DND-41 (cell line): ENCODE data around the gene RAB3C.

Experiments
- ATAC-seq: fragments of 200-7000 bp; cut with Tn5 transposase; 3 replicates; pipeline ENCODE4 v1.9.1; 2021; ENCODE audit warnings: low read depth; ENCODE audit not compliant: insufficient read depth
- DNase-seq: peaks from one replicate; pipeline ENCODE4 v3.0.0-alpha.2; 2020
- H2AFZ ChIP-seq: 2 replicates; pipeline ENCODE4 v1.6.0; 2012; ENCODE audit warnings: low read depth, low read length
- H3K27ac ChIP-seq: 2 replicates; pipeline ENCODE4 v1.5.1; 2012; ENCODE audit warnings: low read length, inconsistent platforms
- H3K27me3 ChIP-seq: fragments of 200-600 bp; sonication (generic); 2 replicates; pipeline ENCODE4 v1.6.0; 2012; ENCODE audit warnings: low read length, mild to moderate bottlenecking, inconsistent platforms; ENCODE audit not compliant: insufficient read depth, poor library complexity
- H3K36me3 ChIP-seq: 2 replicates; pipeline ENCODE4 v1.5.1; 2012; ENCODE audit warnings: low read length, inconsistent platforms; ENCODE audit not compliant: insufficient read depth
- H3K4me1 ChIP-seq: 2 replicates; pipeline ENCODE4 v1.5.1; 2012; ENCODE audit warnings: mild to moderate bottlenecking, low read length; ENCODE audit not compliant: insufficient read depth
- H3K4me2 ChIP-seq: 2 replicates; pipeline ENCODE4 v1.6.0; 2012; ENCODE audit warnings: mild to moderate bottlenecking, moderate library complexity, low read length, inconsistent platforms; ENCODE audit not compliant: insufficient read depth
- H3K4me3 ChIP-seq, 2 experiments: fragments of 200-600 bp in 1 of 2; shearing (Covaris generic) in 1 of 2; 2 replicates each; pipeline ENCODE4 v1.5.1; 2012 to 2016; ENCODE audit warnings: inconsistent platforms in 2 of 2, low read length in 2 of 2, mild to moderate bottlenecking in 2 of 2, low read depth in 1 of 2, moderate library complexity in 1 of 2
- H3K79me2 ChIP-seq: 2 replicates; pipeline ENCODE4 v1.6.0; 2012; ENCODE audit warnings: low read length, inconsistent platforms; ENCODE audit not compliant: insufficient read depth
- H3K9ac ChIP-seq: 2 replicates; pipeline ENCODE4 v1.6.0; 2012; ENCODE audit warnings: low read depth, mild to moderate bottlenecking, inconsistent platforms, low read length, moderate library complexity
- H3K9me3 ChIP-seq: 2 replicates; pipeline ENCODE4 v1.5.1; 2012; ENCODE audit warnings: low read length, moderate library complexity, mild to moderate bottlenecking, inconsistent platforms; ENCODE audit not compliant: insufficient read depth, severe bottlenecking
- H4K20me1 ChIP-seq: 2 replicates; pipeline ENCODE4 v1.6.0; 2012; ENCODE audit warnings: low read length; ENCODE audit not compliant: insufficient read depth
- CTCF ChIP-seq: IDR thresholded peaks from 2 replicates; pipeline ENCODE4 v1.5.1; 2012; ENCODE audit warnings: borderline replicate concordance, low read length, moderate library complexity, mild to moderate bottlenecking; ENCODE audit not compliant: poor library complexity, severe bottlenecking; ENCODE audit errors: extremely low read depth
- EZH2 ChIP-seq: IDR thresholded peaks from 3 replicates; pipeline ENCODE4 v1.6.1; 2012; ENCODE audit warnings: borderline replicate concordance, low read depth, mild to moderate bottlenecking, moderate library complexity, low read length, inconsistent platforms; ENCODE audit not compliant: severe bottlenecking

RAB3C gene

GRCh38 chr5:58855851-58856739 lies 273.2 kb downstream of the RAB3C start:
- Histone ChIP-seq H3K4me3 (no peak overlapping the region), H3K9ac (no peak overlapping the region), H3K27me3 (peaks cover 3% of the 10 kb centered on the region), H3K4me2 (no peak overlapping the region), H3K27ac (no peak overlapping the region), H2AFZ (no peak overlapping the region), H3K4me1 (no peaks in the 10 kb centered on the region), H3K79me2 (no peaks in the 10 kb centered on the region), H3K9me3 (no peaks in the 10 kb centered on the region), H3K36me3 (no peaks in the 10 kb centered on the region), H4K20me1 (no peaks in the 10 kb centered on the region)
- no peak for TF ChIP-seq EZH2
- ATAC-seq (no peak), DNase-seq (no peak)

- TF ChIP-seq EZH2 (no peak), CTCF (no peak)
- Histone ChIP-seq H3K27me3 (peaks cover 3% of the 10 kb centered on the region), H3K4me2 (no peak overlapping the region), H3K4me1 (no peaks in the 10 kb centered on the region), H2AFZ (no peak overlapping the region), H3K9ac (no peak overlapping the region), H3K27ac (no peak overlapping the region), H3K79me2 (no peaks in the 10 kb centered on the region), H3K9me3 (no peaks in the 10 kb centered on the region), H3K36me3 (no peaks in the 10 kb centered on the region), H4K20me1 (no peaks in the 10 kb centered on the region), H3K4me3 (no peak overlapping the region)
- no peak for DNase-seq
- no peak for ATAC-seq
Measured at GRCh38 chr5:58857609-58858008, 274.7 kb downstream of the RAB3C start.

GRCh38 chr5:58860680-58861079 lies 277.8 kb downstream of the RAB3C start:
- no peaks in the 10 kb centered on the region for H3K79me2 ChIP-seq
- ATAC-seq (no peak), DNase-seq (no peak)
- no peak overlapping the region for H3K27ac ChIP-seq
- no peaks in the 10 kb centered on the region for H4K20me1 ChIP-seq
- peaks cover 3% of the 10 kb centered on the region for H3K27me3 ChIP-seq
- no peaks in the 10 kb centered on the region for H3K36me3 ChIP-seq
- no peak overlapping the region for H3K4me2 ChIP-seq
- no peak overlapping the region for H3K9ac ChIP-seq
- no peaks in the 10 kb centered on the region for H3K9me3 ChIP-seq
- no peak overlapping the region for H3K4me3 ChIP-seq
- TF ChIP-seq CTCF (no peak), EZH2 (no peak)
- no peak overlapping the region for H2AFZ ChIP-seq
- no peaks in the 10 kb centered on the region for H3K4me1 ChIP-seq

GRCh38 chr5:58868931-58869330 lies 286.1 kb downstream of the RAB3C start:
- Histone ChIP-seq H3K4me1 (no peaks in the 10 kb centered on the region), H2AFZ (no peak overlapping the region), H3K36me3 (no peaks in the 10 kb centered on the region), H3K9ac (no peak overlapping the region), H3K4me2 (no peak overlapping the region), H3K79me2 (no peaks in the 10 kb centered on the region), H4K20me1 (no peaks in the 10 kb centered on the region), H3K27me3 (no peaks in the 10 kb centered on the region), H3K4me3 (no peak overlapping the region), H3K27ac (no peak overlapping the region), H3K9me3 (no peaks in the 10 kb centered on the region)
- no peak for DNase-seq
- no peak for TF ChIP-seq CTCF
- TF ChIP-seq EZH2, result no peak
- no peak for ATAC-seq
